Measurements from ENCODE around the gene NMNAT2.

- TF ChIP-seq EZH2 (IDR thresholded peaks at IDR 0.05; ENCODE audit: insufficient read depth, poor library complexity, severe bottlenecking) (no peak), EZH2phosphoT487 (IDR thresholded peaks at IDR 0.05; ENCODE audit: insufficient read depth, low read depth) (no peak)
These were observed 115.5 kb downstream of the NMNAT2 start for GRCh38 chr1:183302452-183303322.

Measured in GM23248 (cell line).